HFF-Myc (cell line): ENCODE results near the gene INPP5J.

ENCODE experiments used
- DNase-seq: peaks from one replicate; pipeline ENCODE4 v3.0.0-alpha.2; 2011; ENCODE audit warnings: low read depth; ENCODE audit errors: extremely low read depth
- H3K4me3 ChIP-seq: replicated peaks from 2 replicates; pipeline ENCODE4 v1.5.1; 2011; ENCODE audit warnings: low read depth, mild to moderate bottlenecking, control low read depth, low read length
- CTCF ChIP-seq: IDR thresholded peaks from 2 replicates; pipeline ENCODE4 v1.5.1; 2012; ENCODE audit warnings: mild to moderate bottlenecking, low read depth, low read length, control low read depth; ENCODE audit errors: missing control alignments

INPP5J gene

GRCh38 chr22:31083923-31084810 is 38.6 kb upstream of the INPP5J start:
- H3K4me3 ChIP-seq = peak overlapping the region; percentile 72
- no peak for DNase-seq
- TF ChIP-seq CTCF = no peak

- no peak for DNase-seq
- H3K4me3 ChIP-seq = peak overlapping the region; percentile 72
- TF ChIP-seq CTCF = peak; percentile 92
These were observed 37.8 kb upstream of the INPP5J start for GRCh38 chr22:31084811-31085492.

- DNase-seq = no peak
- TF ChIP-seq CTCF = no peak
- H3K4me3 ChIP-seq = peak overlapping the region; percentile 72
These were observed 37.3 kb upstream of the INPP5J start for GRCh38 chr22:31085493-31085824.

GRCh38 chr22:31085928-31086327 is 36.8 kb upstream of the INPP5J start:
- H3K4me3 ChIP-seq = peak overlapping the region; percentile 72; the same call in 1 of the 2 replicates
- DNase-seq = no peak
- no peak for TF ChIP-seq CTCF

- no peak for TF ChIP-seq CTCF
- no peak for DNase-seq
- H3K4me3 ChIP-seq = no peak overlapping the region
These were observed 35.9 kb upstream of the INPP5J start for GRCh38 chr22:31086703-31087330.

- TF ChIP-seq CTCF = no peak
- no peak overlapping the region for H3K4me3 ChIP-seq
- DNase-seq = no peak
These were observed 35.0 kb upstream of the INPP5J start for GRCh38 chr22:31087744-31088215.
